Inferior parietal cortex (tissue), 1 donor: Measurements from ENCODE around the gene RRN3.
"Not testable (repeated sequence)": the region's sequence is repeated elsewhere in the genome, so short reads cannot be mapped to it uniquely, and the experiment has no call there.

Source experiments
- DNase-seq: peaks from one replicate; pipeline ENCODE4 v3.0.0-alpha.2; 2016; ENCODE audit errors: extremely low spot score

The RRN3 gene

GRCh38 chr16:15028801-15029698 lies 65.0 kb downstream of the RRN3 start:
- DNase-seq, result not testable (repeated sequence)

- not testable (repeated sequence) for DNase-seq
These were observed 65.7 kb downstream of the RRN3 start for GRCh38 chr16:15028345-15028715.

GRCh38 chr16:15027503-15028344 lies 66.3 kb downstream of the RRN3 start:
- DNase-seq, result not testable (repeated sequence)

- DNase-seq, result not testable (repeated sequence)
These were observed 67.0 kb downstream of the RRN3 start for GRCh38 chr16:15027051-15027450.

GRCh38 chr16:15025234-15025951 lies 68.7 kb downstream of the RRN3 start:
- not testable (repeated sequence) for DNase-seq

- not testable (repeated sequence) for DNase-seq
These were observed 69.2 kb downstream of the RRN3 start for GRCh38 chr16:15024858-15025199.

GRCh38 chr16:15023381-15024077 lies 70.5 kb downstream of the RRN3 start:
- not testable (repeated sequence) for DNase-seq

GRCh38 chr16:15022194-15022593 lies 71.9 kb downstream of the RRN3 start:
- DNase-seq, result not testable (repeated sequence)

- not testable (repeated sequence) for DNase-seq
These were observed 72.6 kb downstream of the RRN3 start for GRCh38 chr16:15021429-15021828.

- DNase-seq, result not testable (repeated sequence)
These were observed 77.0 kb downstream of the RRN3 start for GRCh38 chr16:15016951-15017580.

GRCh38 chr16:15016354-15016753 lies 77.7 kb downstream of the RRN3 start:
- DNase-seq, result not testable (repeated sequence)

GRCh38 chr16:15015671-15016070 lies 78.4 kb downstream of the RRN3 start:
- not testable (repeated sequence) for DNase-seq

- not testable (repeated sequence) for DNase-seq
These were observed 81.1 kb downstream of the RRN3 start for GRCh38 chr16:15012941-15013340.
